Cardiac fibroblast (primary cell): ENCODE data around the gene RIPK4.
"Not testable (repeated sequence)": the region's sequence is repeated elsewhere in the genome, so short reads cannot be mapped to it uniquely, and the experiment has no call there.

Source experiments
- DNase-seq, 2 donors: peaks; one replicate each; pipeline versions ENCODE4 v3.0.0 to v3.0.0-alpha.2; 2010; ENCODE audit warnings: low read depth in 2 of 2
- H3K4me3 ChIP-seq, 2 donors: replicated peaks in 1 of 2; 1 replicate in 1 of 2; 2 replicates in 1 of 2; pipeline ENCODE4 v1.5.1; 2011; ENCODE audit warnings: low read depth in 2 of 2, low read length in 2 of 2, mild to moderate bottlenecking in 2 of 2, moderate library complexity in 1 of 2
- TF ChIP-seq, protein P1 (sequence below): IDR thresholded peaks from one replicate; pipeline ENCODE4 v1.5.1; 2011; ENCODE audit warnings: low read depth, mild to moderate bottlenecking, low read length, inconsistent platforms

Gene RIPK4

DNA sequence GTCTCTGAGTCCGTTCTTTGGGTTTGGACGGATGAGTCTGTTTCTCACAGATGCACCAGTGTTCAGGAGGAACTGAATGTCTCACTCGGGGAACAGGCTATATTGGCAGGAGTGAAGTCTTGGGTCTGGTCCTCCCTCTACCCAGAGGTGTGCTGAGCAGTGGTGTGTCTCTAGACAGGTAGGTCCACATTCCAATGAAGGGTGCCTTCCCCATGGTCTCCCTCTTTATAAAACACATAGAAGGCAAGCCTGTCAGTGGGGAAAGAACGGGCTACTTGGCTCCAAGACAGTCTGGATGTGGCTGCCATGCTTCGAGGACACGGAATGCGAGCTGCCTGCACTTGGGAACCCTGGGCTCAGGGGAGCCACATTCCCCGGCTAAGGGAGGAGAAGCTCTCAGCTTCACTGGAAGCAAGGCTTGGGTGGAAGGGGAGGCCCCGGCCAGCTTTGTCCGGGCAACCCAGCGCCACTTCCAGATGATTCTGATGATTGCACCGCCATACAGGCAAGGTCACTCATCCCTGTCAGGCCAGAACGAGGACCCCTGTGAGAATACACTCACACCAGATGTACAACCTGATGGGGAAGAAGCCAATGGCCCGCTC is 29.7 kb upstream of the RIPK4 start:
- H3K4me3 ChIP-seq = no peak overlapping the region
- TF ChIP-seq, protein P1, sequence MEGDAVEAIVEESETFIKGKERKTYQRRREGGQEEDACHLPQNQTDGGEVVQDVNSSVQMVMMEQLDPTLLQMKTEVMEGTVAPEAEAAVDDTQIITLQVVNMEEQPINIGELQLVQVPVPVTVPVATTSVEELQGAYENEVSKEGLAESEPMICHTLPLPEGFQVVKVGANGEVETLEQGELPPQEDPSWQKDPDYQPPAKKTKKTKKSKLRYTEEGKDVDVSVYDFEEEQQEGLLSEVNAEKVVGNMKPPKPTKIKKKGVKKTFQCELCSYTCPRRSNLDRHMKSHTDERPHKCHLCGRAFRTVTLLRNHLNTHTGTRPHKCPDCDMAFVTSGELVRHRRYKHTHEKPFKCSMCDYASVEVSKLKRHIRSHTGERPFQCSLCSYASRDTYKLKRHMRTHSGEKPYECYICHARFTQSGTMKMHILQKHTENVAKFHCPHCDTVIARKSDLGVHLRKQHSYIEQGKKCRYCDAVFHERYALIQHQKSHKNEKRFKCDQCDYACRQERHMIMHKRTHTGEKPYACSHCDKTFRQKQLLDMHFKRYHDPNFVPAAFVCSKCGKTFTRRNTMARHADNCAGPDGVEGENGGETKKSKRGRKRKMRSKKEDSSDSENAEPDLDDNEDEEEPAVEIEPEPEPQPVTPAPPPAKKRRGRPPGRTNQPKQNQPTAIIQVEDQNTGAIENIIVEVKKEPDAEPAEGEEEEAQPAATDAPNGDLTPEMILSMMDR = no peak
- no peak for DNase-seq

- no peak overlapping the region for H3K4me3 ChIP-seq
- DNase-seq = no peak
- TF ChIP-seq, protein P1 = no peak
Measured at GRCh38 chr21:41795726-41796125, 28.9 kb upstream of the RIPK4 start.

- no peak for DNase-seq
- no peak overlapping the region for H3K4me3 ChIP-seq
- TF ChIP-seq, protein P1 = no peak
Measured at GRCh38 chr21:41794600-41794999, 27.7 kb upstream of the RIPK4 start.

- no peak overlapping the region for H3K4me3 ChIP-seq
- DNase-seq = no peak
- TF ChIP-seq, protein P1 = no peak
Measured at GRCh38 chr21:41792711-41793110, 25.9 kb upstream of the RIPK4 start.

GRCh38 chr21:41786509-41786987 is 19.7 kb upstream of the RIPK4 start:
- no peak overlapping the region for H3K4me3 ChIP-seq
- no peak for DNase-seq
- TF ChIP-seq, protein P1 = no peak

DNA sequence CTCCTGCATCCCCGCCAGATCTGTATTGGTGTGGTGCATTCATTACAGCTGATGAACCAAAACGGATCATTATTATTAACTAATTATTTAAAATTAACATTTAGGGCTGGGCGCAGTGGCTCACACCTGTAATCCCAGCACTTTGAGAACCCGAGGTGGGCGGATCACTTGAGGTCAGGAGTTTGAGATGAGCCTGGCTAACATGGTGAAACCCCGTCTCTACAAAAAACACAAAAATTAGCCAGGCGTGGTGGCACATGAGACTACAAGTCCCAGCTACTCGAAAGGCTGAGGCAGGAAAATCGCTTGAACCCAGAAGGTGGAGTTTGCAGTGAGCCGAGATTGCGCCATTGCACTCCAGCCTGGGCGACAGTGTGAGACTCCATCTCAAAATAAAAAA is 18.4 kb upstream of the RIPK4 start:
- DNase-seq, H3K4me3 ChIP-seq: not testable (repeated sequence)

GRCh38 chr21:41784456-41785102 is 17.7 kb upstream of the RIPK4 start:
- TF ChIP-seq, protein P1 = no peak
- no peak overlapping the region for H3K4me3 ChIP-seq
- no peak for DNase-seq
